GM10847 (cell line): Measurements from ENCODE around the gene ARHGAP42.

Experiments
- POLR2A ChIP-seq: IDR thresholded peaks from 2 replicates; pipeline ENCODE4 v1.6.1; 2011; ENCODE audit not compliant: insufficient read length; ENCODE audit errors: extremely low read depth

ARHGAP42 gene

DNA sequence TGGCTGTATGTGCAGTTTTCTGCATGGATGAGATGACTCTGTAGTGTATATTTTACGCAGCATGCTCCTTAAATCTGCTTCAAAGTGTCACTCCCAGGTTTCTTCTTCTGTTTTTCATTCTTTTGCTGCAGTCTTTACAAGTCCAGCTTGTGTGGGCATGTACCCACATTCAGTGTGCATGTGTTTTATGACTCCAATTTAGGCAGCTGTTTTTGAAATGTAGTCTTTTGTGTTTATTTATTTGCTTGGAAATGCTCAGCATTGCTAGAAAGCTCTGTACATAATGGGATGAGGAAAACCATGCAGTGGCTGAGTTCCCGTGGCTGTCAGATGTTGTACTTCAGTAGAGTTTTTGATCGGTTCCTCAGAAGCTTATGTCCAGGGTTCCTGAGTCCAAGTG is 138.5 kb downstream of the ARHGAP42 start:
- no peak for TF ChIP-seq POLR2A

DNA sequence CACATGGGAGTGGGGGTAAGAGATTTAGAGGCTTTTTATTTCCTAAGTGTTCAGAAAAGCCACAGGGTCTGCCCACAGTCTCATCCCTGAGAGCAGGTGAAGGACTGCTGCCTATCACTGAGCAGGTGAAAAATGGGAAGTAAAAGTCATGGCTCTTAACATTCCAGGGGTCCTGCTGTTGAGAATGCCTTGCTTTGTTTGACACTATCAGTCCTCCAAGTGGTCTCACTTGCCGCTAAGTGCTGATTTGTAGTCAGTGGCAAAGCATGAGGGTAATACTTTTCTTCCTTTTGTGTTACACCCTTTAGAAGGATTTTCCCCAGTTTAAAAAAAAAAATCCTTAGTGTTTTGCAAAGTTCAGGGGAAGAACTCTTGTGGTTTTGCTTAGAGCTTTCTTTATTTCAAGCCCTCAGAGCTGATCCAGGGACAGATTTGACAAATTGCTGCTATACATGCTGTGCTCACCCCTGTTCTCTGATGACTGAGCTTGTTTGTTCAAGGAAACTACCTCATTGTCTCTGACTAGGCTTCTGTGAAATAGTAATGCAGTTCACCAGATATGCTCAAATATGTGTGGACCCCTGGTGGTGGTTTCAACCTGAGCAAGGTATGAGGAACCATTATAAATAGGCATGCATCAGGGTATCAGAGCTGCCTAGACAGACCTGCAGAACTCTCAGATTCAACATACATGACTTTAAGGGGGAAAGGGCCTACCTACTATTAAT is 141.0 kb downstream of the ARHGAP42 start:
- no peak for TF ChIP-seq POLR2A

GRCh38 chr11:100830274-100830673 is 143.2 kb downstream of the ARHGAP42 start:
- TF ChIP-seq POLR2A = no peak

- TF ChIP-seq POLR2A = no peak
Observed at GRCh38 chr11:100830978-100831732, 144.1 kb downstream of the ARHGAP42 start.

- TF ChIP-seq POLR2A = no peak
Observed at GRCh38 chr11:100831929-100832494, 144.9 kb downstream of the ARHGAP42 start.

GRCh38 chr11:100832829-100833228 is 145.7 kb downstream of the ARHGAP42 start:
- TF ChIP-seq POLR2A = no peak

DNA sequence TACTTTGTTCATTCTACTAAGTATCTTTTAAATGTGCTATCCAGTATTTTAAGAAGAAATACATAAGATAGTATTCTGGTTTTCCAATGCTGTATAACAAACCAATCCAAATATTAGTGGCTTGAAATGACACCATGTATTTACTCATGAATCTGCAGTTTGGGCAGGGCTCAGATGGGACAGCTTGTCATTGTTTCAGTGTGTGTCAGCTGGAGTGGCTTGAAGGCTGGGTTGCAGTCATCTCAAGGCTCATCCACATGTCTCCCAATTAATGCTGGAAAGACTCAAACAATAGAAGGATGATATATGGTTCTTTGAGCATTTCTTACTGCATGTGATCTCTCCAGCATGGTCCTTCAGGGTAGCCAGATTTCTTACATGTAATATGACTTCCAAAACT is 146.2 kb downstream of the ARHGAP42 start:
- no peak for TF ChIP-seq POLR2A

DNA sequence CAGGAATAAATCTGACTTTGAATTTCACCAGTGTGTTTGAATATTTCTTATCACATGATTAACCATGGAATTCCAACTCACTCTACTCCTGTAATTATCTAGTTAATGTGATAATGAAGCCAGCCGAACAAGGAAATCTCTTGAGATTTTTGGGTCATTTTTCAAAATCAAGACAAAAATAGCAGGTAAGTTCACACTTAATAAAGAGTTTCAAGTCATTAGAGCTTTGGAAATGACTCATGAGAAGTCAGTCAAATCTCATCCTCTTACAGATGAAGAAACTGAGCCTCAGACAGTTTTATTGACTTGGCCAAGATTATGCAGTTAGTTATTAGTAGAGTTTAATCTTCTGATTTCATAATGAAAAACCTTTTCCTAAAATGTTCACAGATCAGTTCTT is 148.8 kb downstream of the ARHGAP42 start:
- TF ChIP-seq POLR2A = no peak

- no peak for TF ChIP-seq POLR2A
Observed at GRCh38 chr11:100837311-100837710, 150.2 kb downstream of the ARHGAP42 start.

DNA sequence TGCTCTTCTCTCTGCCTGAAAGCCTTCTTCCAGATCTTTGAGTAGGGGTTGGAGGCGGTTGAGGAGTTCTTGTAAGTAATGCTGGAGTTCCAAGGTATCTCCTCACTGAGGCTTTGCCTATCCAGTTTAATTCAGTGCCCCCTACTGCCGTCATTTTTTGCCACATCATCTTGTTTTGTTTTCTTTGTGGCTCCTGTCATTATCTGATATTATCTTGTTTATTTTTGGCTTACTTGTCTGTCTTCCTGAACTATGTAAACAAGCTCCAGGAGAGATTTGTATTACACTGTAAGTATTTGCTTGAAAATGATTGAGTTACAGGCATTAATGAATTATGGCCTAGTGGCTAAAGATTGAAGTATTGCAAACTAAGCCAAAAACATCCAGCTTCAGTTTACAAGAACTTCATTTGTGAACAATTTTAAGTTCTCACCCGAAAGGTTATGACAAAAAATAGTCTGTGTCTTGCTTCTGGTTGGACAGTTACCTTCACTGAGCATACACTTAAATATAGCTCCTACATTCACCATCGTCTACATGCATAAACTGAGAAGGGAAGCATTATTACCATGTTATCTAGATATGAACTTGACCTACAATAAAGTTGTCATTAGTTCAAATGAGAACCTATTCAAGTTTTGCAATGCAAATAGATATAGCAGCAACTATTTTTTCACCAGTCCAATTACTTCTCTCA is 154.8 kb downstream of the ARHGAP42 start:
- no peak for TF ChIP-seq POLR2A

- no peak for TF ChIP-seq POLR2A
Observed at GRCh38 chr11:100847696-100848216, 160.7 kb downstream of the ARHGAP42 start.

- no peak for TF ChIP-seq POLR2A
Observed at GRCh38 chr11:100849009-100849900, 162.2 kb downstream of the ARHGAP42 start.

- no peak for TF ChIP-seq POLR2A
Observed at GRCh38 chr11:100849901-100850235, 162.8 kb downstream of the ARHGAP42 start.

- TF ChIP-seq POLR2A = no peak
Observed at GRCh38 chr11:100851147-100851546, 164.1 kb downstream of the ARHGAP42 start.
